GM23338 (cell line): Measurements from ENCODE around the gene MEAK7. TPM values are rescaled to one million over a fixed set of nuclear protein-coding genes. Genes with fewer than 3 reads are reported as not detected.

Experiments
- ATAC-seq: fragments of 200-7000 bp; cut with Tn5 transposase; 3 replicates; pipeline ENCODE4 v1.9.1; 2020
- DNase-seq: peaks from one replicate; pipeline ENCODE4 v3.0.0-alpha.2; 2015; ENCODE audit warnings: low spot score
- H2AFZ ChIP-seq: fragments of 200-600 bp; sonication (generic); 2 replicates; pipeline ENCODE4 v1.8.0; 2016; ENCODE audit warnings: antibody characterized with exemption, mild to moderate bottlenecking, moderate library complexity
- H3F3A ChIP-seq: fragments of 200-600 bp; sonication (generic); replicated peaks from 2 replicates; pipeline ENCODE4 v1.8.0; 2017; ENCODE audit warnings: antibody characterized with exemption, mixed run types, low read depth
- H3K27ac ChIP-seq: fragments of 200-600 bp; sonication (generic); 2 replicates; pipeline ENCODE4 v1.6.1; 2016; ENCODE audit warnings: low read depth
- H3K27me3 ChIP-seq: fragments of 200-600 bp; sonication (generic); 2 replicates; pipeline ENCODE4 v1.8.0; 2016; ENCODE audit warnings: mild to moderate bottlenecking, mixed run types, moderate library complexity; ENCODE audit not compliant: insufficient read depth
- H3K36me3 ChIP-seq: fragments of 200-600 bp; sonication (generic); 2 replicates; pipeline ENCODE4 v1.8.0; 2016; ENCODE audit warnings: mild to moderate bottlenecking; ENCODE audit not compliant: insufficient read depth
- H3K4me1 ChIP-seq: fragments of 200-600 bp; sonication (generic); 2 replicates; pipeline ENCODE4 v1.8.0; 2016; ENCODE audit warnings: mild to moderate bottlenecking, moderate library complexity; ENCODE audit not compliant: insufficient read depth
- H3K4me2 ChIP-seq: fragments of 200-600 bp; sonication (generic); 2 replicates; pipeline ENCODE4 v1.7.1; 2017; ENCODE audit warnings: mixed run types
- H3K4me3 ChIP-seq: fragments of 200-600 bp; sonication (generic); 2 replicates; pipeline ENCODE4 v1.6.1; 2016; ENCODE audit warnings: mixed run types
- H3K79me2 ChIP-seq: fragments of 200-600 bp; sonication (generic); replicated peaks from 2 replicates; pipeline ENCODE4 v1.8.0; 2017; ENCODE audit warnings: mild to moderate bottlenecking; ENCODE audit not compliant: insufficient read depth
- H3K9me2 ChIP-seq: fragments of 200-600 bp; sonication (generic); 2 replicates; pipeline ENCODE4 v1.8.0; 2017; ENCODE audit not compliant: insufficient read depth
- H4K20me1 ChIP-seq: fragments of 200-600 bp; sonication (generic); replicated peaks from 2 replicates; pipeline ENCODE4 v1.8.0; 2017; ENCODE audit warnings: mild to moderate bottlenecking; ENCODE audit not compliant: insufficient read depth
- H3K27ac Mint-ChIP-seq: 2 replicates; pipeline ENCODE4 v1.8.0; 2020; ENCODE audit warnings: inconsistent platforms, mild to moderate bottlenecking, moderate library complexity, mixed read lengths
- H3K27me3 Mint-ChIP-seq: 3 replicates; pipeline ENCODE4 v1.8.0; 2022; ENCODE audit warnings: low read depth, mild to moderate bottlenecking, moderate library complexity, mixed read lengths, inconsistent platforms; ENCODE audit not compliant: insufficient read depth, poor library complexity
- H3K36me3 Mint-ChIP-seq: 3 replicates; pipeline ENCODE4 v1.8.0; 2021; ENCODE audit warnings: low read depth, mild to moderate bottlenecking, inconsistent platforms, moderate library complexity, mixed read lengths
- H3K4me1 Mint-ChIP-seq: 3 replicates; pipeline ENCODE4 v1.8.0; 2020; ENCODE audit warnings: mild to moderate bottlenecking, inconsistent platforms, mixed read lengths
- H3K4me3 Mint-ChIP-seq: 3 replicates; pipeline ENCODE4 v1.8.0; 2021; ENCODE audit warnings: moderate library complexity, mild to moderate bottlenecking, inconsistent platforms, mixed read lengths
- H3K9me3 Mint-ChIP-seq: 3 replicates; pipeline ENCODE4 v1.8.0; 2020; ENCODE audit warnings: moderate library complexity, mild to moderate bottlenecking, inconsistent platforms, mixed read lengths
- CREB1 ChIP-seq: fragments of 250-450 bp; sonication (Bioruptor Pico); IDR thresholded peaks from 2 replicates; pipeline ENCODE4 v1.5.0; 2020; ENCODE audit warnings: low read depth, mild to moderate bottlenecking, moderate library complexity
- EZH2 ChIP-seq: fragments of 200-600 bp; sonication (generic); IDR thresholded peaks from one replicate; pipeline ENCODE4 v1.8.0; 2017; ENCODE audit warnings: antibody characterized with exemption, mild to moderate bottlenecking, low read depth; ENCODE audit not compliant: unreplicated experiment
- EZH2phosphoT487 ChIP-seq: fragments of 200-600 bp; sonication (generic); IDR thresholded peaks from one replicate; pipeline ENCODE4 v1.8.1; 2018; ENCODE audit warnings: antibody characterized with exemption; ENCODE audit not compliant: unreplicated experiment
- JUNB ChIP-seq: IDR thresholded peaks from one replicate; pipeline ENCODE4 v1.6.1; 2016; ENCODE audit warnings: antibody characterized with exemption; ENCODE audit not compliant: unreplicated experiment
- NANOG ChIP-seq: IDR thresholded peaks from 2 replicates; pipeline ENCODE4 v1.6.1; 2016; ENCODE audit warnings: antibody characterized with exemption, borderline replicate concordance
- STAT1 ChIP-seq: IDR thresholded peaks from one replicate; pipeline ENCODE4 v1.6.1; 2016; ENCODE audit warnings: antibody characterized with exemption; ENCODE audit not compliant: unreplicated experiment
- ZNF114 ChIP-seq: fragments of 250-450 bp; sonication (Bioruptor Pico); IDR thresholded peaks from 2 replicates; pipeline ENCODE4 v1.5.0; 2020; ENCODE audit warnings: mild to moderate bottlenecking, moderate library complexity
- polyA plus RNA-seq: library from polyadenylated mRNA; unstranded; fragments of >200 nt; fragmentation: Nextera tagmentation; extraction: Ambion mirVana; gene quantifications from 2 replicates; pipeline ENCODE4 v1.2.1, GENCODE V29; 2016
- total RNA-seq: library from RNA; depleted of rRNA; stranded (reverse); fragments of >200 nt; shearing (Covaris generic); gene quantifications from 2 replicates; pipeline ENCODE4 v1.2.3, GENCODE V29; 2014
- TF ChIP-seq, protein P1 (sequence below): IDR thresholded peaks from 2 replicates; pipeline ENCODE4 v1.6.1; 2016; ENCODE audit warnings: antibody characterized with exemption
- TF ChIP-seq, protein P2 (sequence below): fragments of 250-450 bp; sonication (Bioruptor Pico); IDR thresholded peaks from 2 replicates; pipeline ENCODE4 v1.5.0; 2020; ENCODE audit warnings: mild to moderate bottlenecking, moderate library complexity
- TF ChIP-seq, protein P3 (sequence below), 2 experiments: fragments of 200-600 bp in 1 of 2; sonication (generic) in 1 of 2; conservative IDR thresholded peaks; 2 replicates each; pipeline versions ENCODE4 v1.5.1 to v1.6.1; 2016 to 2017; ENCODE audit warnings: antibody characterized with exemption in 2 of 2, low read depth in 2 of 2, mild to moderate bottlenecking in 2 of 2, moderate library complexity in 1 of 2
- TF ChIP-seq, protein P4 (sequence below): IDR thresholded peaks from one replicate; pipeline ENCODE4 v1.6.1; 2018; ENCODE audit warnings: antibody characterized with exemption; ENCODE audit not compliant: unreplicated experiment

Gene MEAK7
- total and polyA plus RNA-seq, 2 experiments from 2014 or later, result 7.5 to 17.2 TPM

DNA sequence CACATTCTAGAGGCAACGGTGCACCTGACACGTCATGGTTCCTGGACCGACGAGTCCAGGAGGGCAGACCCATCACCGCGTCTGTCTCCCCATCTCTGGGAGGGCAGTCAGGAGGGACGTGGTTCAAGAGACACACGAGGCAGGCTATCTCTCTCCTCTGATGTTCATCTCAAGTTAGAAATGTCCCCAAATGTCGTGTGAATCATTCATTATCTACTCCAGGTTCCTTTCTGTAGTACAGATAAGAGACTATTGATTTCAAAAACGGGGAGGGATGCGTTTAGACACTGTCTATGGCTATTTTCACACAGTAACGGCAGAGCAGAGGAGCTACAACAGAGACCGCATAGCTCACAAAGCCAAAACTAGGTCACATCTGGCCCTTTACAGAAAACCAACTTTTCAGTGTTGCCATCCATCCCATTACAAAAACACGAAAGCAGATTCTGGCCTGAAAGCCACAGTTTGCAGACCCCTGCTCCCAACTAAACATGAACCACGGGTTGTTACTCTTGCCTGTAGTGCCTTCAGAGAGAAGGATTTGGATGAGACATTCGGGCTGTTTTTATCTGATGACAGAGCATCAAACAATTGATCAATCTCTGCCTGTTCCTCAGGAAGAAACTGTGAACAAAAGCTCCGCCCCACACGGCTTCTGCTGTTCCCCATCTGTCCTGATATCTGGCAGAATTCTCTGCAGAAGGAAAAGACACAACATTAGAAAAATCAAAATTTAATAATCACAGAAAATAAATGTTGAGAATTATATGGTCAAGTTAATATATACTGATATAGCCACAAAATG lies 6.8 kb downstream of the MEAK7 start:
- H3K27ac Mint-ChIP-seq, result no peak overlapping the region

More for the DNA sequence above, 6.8 kb downstream of the MEAK7 start:
- no peak overlapping the region for H2AFZ ChIP-seq
- H4K20me1 ChIP-seq, result no peaks in the 10 kb centered on the region; the same call in none of the 2 replicates
- no peaks in the 10 kb centered on the region for H3K9me2 ChIP-seq
- no peak for ATAC-seq
- H3K27ac ChIP-seq, result no peak overlapping the region
- H3K4me3 ChIP-seq, result no peak overlapping the region
- H3K4me1 ChIP-seq, result no peaks in the 10 kb centered on the region
- H3K79me2 ChIP-seq, result no peaks in the 10 kb centered on the region
- H3K4me1 Mint-ChIP-seq, result peaks cover 2% of the 10 kb centered on the region; the same call in 1 of the 3 replicates
- H3K27me3 ChIP-seq, result no peaks in the 10 kb centered on the region
- H3F3A ChIP-seq, result no peaks in the 10 kb centered on the region
- TF ChIP-seq NANOG (no peak), STAT1 (no peak), ZNF114 (CRISPR knock-in tag) (no peak), CREB1 (CRISPR knock-in tag) (no peak), JUNB (no peak), EZH2phosphoT487 (no peak), EZH2 (no peak)
- TF ChIP-seq, protein P1, sequence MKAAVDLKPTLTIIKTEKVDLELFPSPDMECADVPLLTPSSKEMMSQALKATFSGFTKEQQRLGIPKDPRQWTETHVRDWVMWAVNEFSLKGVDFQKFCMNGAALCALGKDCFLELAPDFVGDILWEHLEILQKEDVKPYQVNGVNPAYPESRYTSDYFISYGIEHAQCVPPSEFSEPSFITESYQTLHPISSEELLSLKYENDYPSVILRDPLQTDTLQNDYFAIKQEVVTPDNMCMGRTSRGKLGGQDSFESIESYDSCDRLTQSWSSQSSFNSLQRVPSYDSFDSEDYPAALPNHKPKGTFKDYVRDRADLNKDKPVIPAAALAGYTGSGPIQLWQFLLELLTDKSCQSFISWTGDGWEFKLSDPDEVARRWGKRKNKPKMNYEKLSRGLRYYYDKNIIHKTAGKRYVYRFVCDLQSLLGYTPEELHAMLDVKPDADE, result no peak
- TF ChIP-seq, protein P2, sequence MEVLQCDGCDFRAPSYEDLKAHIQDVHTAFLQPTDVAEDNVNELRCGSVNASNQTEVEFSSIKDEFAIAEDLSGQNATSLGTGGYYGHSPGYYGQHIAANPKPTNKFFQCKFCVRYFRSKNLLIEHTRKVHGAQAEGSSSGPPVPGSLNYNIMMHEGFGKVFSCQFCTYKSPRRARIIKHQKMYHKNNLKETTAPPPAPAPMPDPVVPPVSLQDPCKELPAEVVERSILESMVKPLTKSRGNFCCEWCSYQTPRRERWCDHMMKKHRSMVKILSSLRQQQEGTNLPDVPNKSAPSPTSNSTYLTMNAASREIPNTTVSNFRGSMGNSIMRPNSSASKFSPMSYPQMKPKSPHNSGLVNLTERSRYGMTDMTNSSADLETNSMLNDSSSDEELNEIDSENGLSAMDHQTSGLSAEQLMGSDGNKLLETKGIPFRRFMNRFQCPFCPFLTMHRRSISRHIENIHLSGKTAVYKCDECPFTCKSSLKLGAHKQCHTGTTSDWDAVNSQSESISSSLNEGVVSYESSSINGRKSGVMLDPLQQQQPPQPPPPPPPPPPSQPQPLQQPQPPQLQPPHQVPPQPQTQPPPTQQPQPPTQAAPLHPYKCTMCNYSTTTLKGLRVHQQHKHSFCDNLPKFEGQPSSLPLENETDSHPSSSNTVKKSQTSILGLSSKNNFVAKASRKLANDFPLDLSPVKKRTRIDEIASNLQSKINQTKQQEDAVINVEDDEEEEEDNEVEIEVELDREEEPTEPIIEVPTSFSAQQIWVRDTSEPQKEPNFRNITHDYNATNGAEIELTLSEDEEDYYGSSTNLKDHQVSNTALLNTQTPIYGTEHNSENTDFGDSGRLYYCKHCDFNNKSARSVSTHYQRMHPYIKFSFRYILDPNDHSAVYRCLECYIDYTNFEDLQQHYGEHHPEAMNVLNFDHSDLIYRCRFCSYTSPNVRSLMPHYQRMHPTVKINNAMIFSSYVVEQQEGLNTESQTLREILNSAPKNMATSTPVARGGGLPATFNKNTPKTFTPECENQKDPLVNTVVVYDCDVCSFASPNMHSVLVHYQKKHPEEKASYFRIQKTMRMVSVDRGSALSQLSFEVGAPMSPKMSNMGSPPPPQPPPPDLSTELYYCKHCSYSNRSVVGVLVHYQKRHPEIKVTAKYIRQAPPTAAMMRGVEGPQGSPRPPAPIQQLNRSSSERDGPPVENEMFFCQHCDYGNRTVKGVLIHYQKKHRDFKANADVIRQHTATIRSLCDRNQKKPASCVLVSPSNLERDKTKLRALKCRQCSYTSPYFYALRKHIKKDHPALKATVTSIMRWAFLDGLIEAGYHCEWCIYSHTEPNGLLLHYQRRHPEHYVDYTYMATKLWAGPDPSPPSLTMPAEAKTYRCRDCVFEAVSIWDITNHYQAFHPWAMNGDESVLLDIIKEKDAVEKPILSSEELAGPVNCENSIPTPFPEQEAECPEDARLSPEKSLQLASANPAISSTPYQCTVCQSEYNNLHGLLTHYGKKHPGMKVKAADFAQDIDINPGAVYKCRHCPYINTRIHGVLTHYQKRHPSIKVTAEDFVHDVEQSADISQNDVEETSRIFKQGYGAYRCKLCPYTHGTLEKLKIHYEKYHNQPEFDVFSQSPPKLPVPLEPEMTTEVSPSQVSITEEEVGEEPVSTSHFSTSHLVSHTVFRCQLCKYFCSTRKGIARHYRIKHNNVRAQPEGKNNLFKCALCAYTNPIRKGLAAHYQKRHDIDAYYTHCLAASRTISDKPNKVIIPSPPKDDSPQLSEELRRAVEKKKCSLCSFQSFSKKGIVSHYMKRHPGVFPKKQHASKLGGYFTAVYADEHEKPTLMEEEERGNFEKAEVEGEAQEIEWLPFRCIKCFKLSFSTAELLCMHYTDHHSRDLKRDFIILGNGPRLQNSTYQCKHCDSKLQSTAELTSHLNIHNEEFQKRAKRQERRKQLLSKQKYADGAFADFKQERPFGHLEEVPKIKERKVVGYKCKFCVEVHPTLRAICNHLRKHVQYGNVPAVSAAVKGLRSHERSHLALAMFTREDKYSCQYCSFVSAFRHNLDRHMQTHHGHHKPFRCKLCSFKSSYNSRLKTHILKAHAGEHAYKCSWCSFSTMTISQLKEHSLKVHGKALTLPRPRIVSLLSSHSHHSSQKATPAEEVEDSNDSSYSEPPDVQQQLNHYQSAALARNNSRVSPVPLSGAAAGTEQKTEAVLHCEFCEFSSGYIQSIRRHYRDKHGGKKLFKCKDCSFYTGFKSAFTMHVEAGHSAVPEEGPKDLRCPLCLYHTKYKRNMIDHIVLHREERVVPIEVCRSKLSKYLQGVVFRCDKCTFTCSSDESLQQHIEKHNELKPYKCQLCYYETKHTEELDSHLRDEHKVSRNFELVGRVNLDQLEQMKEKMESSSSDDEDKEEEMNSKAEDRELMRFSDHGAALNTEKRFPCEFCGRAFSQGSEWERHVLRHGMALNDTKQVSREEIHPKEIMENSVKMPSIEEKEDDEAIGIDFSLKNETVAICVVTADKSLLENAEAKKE (CRISPR knock-in tag), result no peak
- TF ChIP-seq, protein P3, sequence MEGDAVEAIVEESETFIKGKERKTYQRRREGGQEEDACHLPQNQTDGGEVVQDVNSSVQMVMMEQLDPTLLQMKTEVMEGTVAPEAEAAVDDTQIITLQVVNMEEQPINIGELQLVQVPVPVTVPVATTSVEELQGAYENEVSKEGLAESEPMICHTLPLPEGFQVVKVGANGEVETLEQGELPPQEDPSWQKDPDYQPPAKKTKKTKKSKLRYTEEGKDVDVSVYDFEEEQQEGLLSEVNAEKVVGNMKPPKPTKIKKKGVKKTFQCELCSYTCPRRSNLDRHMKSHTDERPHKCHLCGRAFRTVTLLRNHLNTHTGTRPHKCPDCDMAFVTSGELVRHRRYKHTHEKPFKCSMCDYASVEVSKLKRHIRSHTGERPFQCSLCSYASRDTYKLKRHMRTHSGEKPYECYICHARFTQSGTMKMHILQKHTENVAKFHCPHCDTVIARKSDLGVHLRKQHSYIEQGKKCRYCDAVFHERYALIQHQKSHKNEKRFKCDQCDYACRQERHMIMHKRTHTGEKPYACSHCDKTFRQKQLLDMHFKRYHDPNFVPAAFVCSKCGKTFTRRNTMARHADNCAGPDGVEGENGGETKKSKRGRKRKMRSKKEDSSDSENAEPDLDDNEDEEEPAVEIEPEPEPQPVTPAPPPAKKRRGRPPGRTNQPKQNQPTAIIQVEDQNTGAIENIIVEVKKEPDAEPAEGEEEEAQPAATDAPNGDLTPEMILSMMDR (conservative IDR thresholded peaks at IDR 0.05; ENCODE audit: low read depth in 2 of 2), result no peak
- TF ChIP-seq, protein P4, sequence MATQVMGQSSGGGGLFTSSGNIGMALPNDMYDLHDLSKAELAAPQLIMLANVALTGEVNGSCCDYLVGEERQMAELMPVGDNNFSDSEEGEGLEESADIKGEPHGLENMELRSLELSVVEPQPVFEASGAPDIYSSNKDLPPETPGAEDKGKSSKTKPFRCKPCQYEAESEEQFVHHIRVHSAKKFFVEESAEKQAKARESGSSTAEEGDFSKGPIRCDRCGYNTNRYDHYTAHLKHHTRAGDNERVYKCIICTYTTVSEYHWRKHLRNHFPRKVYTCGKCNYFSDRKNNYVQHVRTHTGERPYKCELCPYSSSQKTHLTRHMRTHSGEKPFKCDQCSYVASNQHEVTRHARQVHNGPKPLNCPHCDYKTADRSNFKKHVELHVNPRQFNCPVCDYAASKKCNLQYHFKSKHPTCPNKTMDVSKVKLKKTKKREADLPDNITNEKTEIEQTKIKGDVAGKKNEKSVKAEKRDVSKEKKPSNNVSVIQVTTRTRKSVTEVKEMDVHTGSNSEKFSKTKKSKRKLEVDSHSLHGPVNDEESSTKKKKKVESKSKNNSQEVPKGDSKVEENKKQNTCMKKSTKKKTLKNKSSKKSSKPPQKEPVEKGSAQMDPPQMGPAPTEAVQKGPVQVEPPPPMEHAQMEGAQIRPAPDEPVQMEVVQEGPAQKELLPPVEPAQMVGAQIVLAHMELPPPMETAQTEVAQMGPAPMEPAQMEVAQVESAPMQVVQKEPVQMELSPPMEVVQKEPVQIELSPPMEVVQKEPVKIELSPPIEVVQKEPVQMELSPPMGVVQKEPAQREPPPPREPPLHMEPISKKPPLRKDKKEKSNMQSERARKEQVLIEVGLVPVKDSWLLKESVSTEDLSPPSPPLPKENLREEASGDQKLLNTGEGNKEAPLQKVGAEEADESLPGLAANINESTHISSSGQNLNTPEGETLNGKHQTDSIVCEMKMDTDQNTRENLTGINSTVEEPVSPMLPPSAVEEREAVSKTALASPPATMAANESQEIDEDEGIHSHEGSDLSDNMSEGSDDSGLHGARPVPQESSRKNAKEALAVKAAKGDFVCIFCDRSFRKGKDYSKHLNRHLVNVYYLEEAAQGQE, result no peak
- peaks cover 26% of the 10 kb centered on the region for H3K36me3 ChIP-seq
- no peak overlapping the region for H3K4me3 Mint-ChIP-seq
- no peak for DNase-seq
- peaks cover 8% of the 10 kb centered on the region for H3K27me3 Mint-ChIP-seq
- no peak overlapping the region for H3K4me2 ChIP-seq
- H3K36me3 Mint-ChIP-seq, result peaks cover 53% of the 10 kb centered on the region
- peaks cover 24% of the 10 kb centered on the region for H3K9me3 Mint-ChIP-seq
